ENCODE measurements around the gene TRIM37. TPM values are rescaled to one million over a fixed set of nuclear protein-coding genes. Genes with fewer than 3 reads are reported as not detected.
"Not testable (repeated sequence)": the region's sequence is repeated elsewhere in the genome, so short reads cannot be mapped to it uniquely, and the experiment has no call there.

The TRIM37 gene
- polyA plus RNA-seq, 4 donors, result 25.9 to 33.0 (median 28.6) TPM

- DNase-seq (ENCODE audit: low read depth in 4 of 4, low spot score in 3 of 4), result no peak
Measured at GRCh38 chr17:58956997-58957724, 149.5 kb downstream of the TRIM37 start.

GRCh38 chr17:58954358-58954757 is 152.3 kb downstream of the TRIM37 start:
- DNase-seq (ENCODE audit: low read depth in 4 of 4, low spot score in 3 of 4), result not testable (repeated sequence)

- DNase-seq (ENCODE audit: low read depth in 4 of 4, low spot score in 3 of 4), result no peak
Measured at GRCh38 chr17:58947824-58948223, 158.9 kb downstream of the TRIM37 start.

GRCh38 chr17:58947411-58947810 is 159.3 kb downstream of the TRIM37 start:
- DNase-seq (ENCODE audit: low read depth in 4 of 4, low spot score in 3 of 4), result no peak

GRCh38 chr17:58944166-58944565 is 162.5 kb downstream of the TRIM37 start:
- DNase-seq (ENCODE audit: low read depth in 4 of 4, low spot score in 3 of 4), result no peak

GRCh38 chr17:58936295-58936694 is 170.4 kb downstream of the TRIM37 start:
- no peak for DNase-seq (ENCODE audit: low read depth in 4 of 4, low spot score in 3 of 4)

GRCh38 chr17:58932956-58933355 is 173.7 kb downstream of the TRIM37 start:
- no peak for DNase-seq (ENCODE audit: low read depth in 4 of 4, low spot score in 3 of 4)

Other genes starting within 250 kb of the TRIM37 start
- gene SKA2, start 48.3 kb upstream of the TRIM37 start, polyA plus RNA-seq (ENCODE audit: insufficient read length in 4 of 4), result 10 to 100 TPM; 70.6 to 91.9 (median 86.6) TPM
- gene PRR11, start 48.9 kb upstream of the TRIM37 start, polyA plus RNA-seq (ENCODE audit: insufficient read length in 4 of 4), result 10 to 100 TPM; 18.6 to 19.5 (median 19.1) TPM
- 10 to 100 TPM; 21.8 to 26.3 (median 25.2) TPM for gene SMG8, start 103.2 kb upstream of the TRIM37 start, polyA plus RNA-seq (ENCODE audit: insufficient read length in 4 of 4)
- 10 to 100 TPM in 3 of 4 donors, 1 to 10 TPM in 1; 9.6 to 10.6 (median 10.4) TPM for gene GDPD1, start 113.6 kb upstream of the TRIM37 start, polyA plus RNA-seq (ENCODE audit: insufficient read length in 4 of 4)
- 10 to 100 TPM; 28.2 to 40.4 (median 36.0) TPM for gene YPEL2, start 224.8 kb upstream of the TRIM37 start, polyA plus RNA-seq (ENCODE audit: insufficient read length in 4 of 4)

Measured in right renal pelvis (tissue), 4 donors.